Measurements from ENCODE around the gene ULK3. TPM values are rescaled to one million over a fixed set of nuclear protein-coding genes. Genes with fewer than 3 reads are reported as not detected.

The ULK3 gene
- total RNA-seq, 1 experiment from 2014 or later, result 15.1 TPM

DNA sequence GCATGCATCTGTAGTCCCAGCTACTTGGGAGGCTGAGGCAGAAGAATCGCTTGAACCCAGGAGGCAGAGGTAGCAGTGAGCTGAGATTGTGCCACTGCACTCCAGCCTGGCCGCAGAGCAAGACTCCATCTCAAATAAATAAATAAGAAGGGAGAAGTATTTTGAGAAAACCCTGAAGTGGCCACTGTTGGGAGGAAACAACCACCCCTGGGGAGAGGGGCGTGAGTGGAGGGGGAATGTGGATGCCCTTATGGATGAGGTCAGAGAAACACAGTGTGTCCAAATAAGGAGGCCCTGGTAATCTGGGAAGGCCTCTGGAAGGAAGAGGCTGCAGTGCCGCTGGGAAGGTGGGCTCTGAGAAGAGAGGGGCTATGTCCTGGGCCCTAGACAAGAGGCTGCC, 20.7 kb downstream of the ULK3 start:
- no peak for DNase-seq (ENCODE audit: low read depth)

DNA sequence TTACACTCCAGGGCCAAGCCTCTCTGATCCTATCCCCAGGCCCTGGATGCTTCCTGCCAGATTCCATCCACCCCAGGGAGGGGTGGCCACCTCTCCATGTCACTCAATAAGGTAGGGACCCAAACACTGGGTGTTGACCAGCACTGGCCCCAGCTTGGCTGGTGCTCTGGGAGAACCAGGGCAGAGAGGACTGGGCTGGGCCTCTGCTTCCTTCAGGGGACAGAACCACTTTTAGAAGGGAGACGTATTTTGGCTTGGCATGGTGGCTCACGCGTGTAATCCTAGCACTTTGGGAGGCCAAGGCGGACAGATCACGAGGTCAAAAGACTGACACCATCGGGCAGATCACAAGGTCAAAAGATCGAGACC, 21.2 kb downstream of the ULK3 start:
- no peak for DNase-seq (ENCODE audit: low read depth)

DNA sequence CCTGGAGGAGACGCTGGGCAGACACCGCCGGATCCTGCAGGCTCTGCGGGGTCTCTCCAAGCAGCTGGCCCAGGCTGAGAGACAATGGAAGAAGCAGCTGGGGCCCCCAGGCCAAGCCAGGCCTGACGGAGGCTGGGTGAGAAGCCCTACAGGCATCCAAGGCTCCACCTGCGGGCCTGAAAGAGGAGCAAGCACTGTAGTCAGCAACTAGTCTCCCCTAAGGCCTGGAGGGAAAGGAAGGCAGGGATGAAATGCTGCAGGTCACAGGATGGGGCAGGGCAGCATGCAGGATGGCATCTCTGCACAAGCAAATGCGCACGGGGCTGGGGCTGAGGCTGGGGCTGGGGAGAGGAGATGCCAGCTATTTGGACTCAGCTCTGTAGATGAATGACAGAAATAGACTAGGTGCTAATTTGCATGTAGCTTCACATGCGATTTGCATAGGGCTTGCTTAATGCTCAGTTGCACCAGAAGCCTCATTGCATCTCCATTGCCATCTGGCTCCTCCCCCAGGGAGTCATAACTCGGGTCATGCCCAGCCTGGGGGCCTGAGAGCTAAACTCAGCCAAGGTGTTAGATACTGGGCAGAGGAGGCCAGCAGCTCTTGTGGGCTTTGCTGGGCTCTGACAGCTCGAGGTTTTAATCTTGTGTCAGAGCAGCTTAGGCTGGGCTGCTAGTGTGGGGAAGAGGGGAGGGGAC, 21.7 kb downstream of the ULK3 start:
- DNase-seq (ENCODE audit: low read depth), result peak; percentile 26

DNA sequence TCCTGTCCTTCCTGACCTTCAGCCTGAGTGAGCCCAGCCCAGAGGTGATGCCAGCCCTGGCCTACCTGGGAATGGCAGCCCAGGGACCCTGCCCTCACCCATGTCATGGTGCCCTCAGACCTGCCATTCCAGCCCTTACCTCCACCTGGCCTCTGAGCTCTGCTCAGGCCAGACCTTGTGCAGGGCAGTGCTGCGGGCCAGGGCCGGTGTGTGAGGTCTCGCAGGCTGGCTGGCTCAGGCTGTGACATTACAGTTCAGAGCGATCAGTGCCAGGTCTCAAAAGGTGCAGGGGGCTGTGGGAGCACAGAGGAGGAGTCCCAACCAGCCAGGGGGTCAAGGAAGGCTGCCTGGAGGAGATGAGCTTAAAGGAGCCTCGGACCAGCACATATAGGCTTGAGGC, 22.9 kb downstream of the ULK3 start:
- DNase-seq (ENCODE audit: low read depth), result no peak

DNA sequence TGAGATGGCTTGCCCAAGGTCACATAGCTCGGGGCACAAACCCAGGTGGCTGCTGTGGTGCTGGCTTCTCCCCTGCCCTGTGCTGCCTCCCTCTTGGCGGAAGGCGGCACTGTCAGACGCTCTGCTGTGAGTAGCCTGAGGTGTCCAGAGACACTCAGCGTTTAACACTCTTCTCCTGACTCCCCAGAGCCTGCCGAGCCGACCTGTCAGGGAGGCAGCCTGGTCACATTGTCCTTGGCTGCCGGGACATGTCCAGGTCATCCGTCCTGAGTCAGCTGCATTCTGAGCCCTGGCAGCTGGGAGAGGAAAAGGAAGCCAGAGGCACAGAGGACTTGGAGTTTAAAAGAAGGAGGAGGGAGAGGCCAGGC, 25.6 kb downstream of the ULK3 start:
- DNase-seq (ENCODE audit: low read depth), result peak; percentile 47

DNA sequence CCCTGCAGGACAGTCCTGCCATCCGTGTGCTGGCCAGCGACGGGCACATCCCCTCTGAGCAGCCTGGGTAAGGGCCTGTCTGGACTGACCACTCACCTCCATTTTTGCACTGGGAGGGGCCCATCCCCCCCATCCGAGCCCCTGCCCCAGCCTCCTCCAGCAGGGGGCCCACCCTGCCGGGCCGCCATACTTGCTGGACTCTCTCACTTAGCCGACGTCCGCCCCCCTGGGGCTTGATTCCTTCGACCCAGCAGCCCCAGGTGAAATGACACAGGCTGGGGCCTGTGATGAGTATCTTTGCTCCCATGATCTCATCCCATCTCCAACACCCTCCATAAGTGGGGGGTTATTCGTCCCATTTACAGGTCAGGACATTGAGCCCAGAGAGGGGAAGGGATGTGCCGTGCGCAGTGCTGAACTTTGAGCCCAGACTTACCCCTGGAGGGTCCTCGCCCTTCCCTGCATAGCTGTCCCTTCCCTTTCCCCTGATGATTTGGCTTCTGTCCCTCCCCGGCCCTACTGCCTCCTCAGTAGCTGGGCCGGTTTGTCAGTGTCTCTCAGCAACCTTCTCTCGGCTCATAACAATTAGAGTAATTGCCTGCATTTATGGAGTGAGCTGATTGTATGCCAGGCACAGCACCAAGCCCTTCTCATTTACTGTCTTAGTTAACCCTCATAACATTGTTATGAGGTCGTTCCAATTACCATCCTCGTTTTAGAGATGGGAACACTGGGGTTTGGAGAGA, 26.2 kb downstream of the ULK3 start:
- DNase-seq (ENCODE audit: low read depth), result no peak

DNA sequence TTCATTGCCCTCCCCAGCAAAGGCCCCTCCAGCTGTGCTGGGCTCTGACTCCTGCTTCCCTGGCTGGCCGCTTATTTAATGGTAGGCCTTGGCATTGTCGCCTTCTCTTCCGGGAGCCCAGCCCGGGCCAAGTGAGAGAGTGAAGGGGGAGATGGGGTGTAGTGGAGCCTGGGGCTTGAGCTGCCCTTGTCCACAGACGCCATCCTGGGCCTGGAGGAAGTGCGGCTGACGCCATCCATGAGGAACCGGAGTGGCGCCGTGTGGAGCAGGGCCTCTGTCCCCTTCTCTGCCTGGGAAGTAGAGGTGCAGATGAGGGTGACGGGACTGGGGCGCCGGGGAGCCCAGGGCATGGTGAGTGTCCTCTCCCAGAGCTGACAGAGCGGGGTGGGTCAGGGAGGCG, 27.0 kb downstream of the ULK3 start:
- no peak for DNase-seq (ENCODE audit: low read depth)

DNA sequence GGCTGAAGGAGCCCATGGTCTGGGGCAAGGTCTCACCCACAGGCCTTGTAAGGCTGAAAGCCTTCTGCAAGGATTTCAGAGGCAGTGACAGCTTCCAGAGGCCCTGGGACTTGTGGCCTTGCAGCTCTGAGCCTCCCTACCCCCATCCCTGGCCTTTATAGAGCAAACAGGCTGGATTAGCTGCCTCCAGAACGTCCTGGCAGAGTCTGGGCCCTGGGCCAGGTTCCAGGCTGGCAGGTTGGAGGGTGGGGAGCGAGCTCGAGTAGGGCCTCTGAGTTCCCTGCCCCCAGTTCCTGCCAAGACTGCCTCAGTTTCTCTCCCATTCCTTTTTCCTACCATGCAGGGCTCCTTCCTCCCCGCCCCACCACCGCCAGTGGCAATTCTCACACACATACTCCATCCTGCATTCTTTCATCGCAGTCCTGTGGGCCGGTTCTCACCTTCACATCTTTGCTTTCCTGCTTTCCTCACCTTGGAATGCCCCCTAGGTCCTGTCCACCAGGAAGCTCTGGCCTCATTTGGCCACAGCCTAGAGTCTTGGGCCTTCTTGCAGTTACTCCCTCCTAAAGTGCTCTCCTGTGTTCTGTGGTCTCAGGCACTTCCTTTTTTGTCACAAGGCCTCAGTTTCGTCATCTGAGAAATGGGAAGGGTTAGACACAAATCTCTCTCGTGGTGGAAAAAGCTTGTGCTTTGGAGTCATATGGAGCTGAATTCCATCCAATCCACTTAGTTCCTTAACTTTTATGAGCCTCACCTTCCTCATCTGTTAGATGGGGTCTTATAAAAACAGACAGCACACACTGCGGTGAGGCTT, 27.6 kb downstream of the ULK3 start:
- no peak for DNase-seq (ENCODE audit: low read depth)

DNA sequence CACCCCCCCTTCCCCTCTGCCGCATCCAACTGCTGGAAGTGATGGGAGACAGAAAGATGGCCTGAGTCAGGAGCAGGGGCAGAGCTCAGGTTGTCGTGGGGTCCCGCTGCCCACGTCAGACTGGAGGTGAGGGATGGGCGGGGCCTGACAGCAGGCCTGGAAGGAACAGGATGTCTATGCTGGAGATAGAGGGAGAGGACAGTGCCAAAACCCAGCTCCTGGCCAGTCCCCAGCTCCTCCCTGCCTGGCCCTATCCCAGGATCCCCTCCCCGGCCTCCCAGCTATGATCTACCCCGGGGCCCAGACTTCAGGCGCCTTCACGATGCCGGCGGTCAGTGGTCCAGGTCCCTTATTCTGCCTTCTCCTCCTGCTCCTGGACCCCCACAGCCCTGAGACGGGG, 30.4 kb downstream of the ULK3 start, which contains the start of gene LMAN1L:
LMAN1L (plus strand) TSS at position 303 of the 400 bp plus-strand sequence; CDS start at position 323, 20 bp downstream.
- DNase-seq (ENCODE audit: low read depth), result no peak

DNA sequence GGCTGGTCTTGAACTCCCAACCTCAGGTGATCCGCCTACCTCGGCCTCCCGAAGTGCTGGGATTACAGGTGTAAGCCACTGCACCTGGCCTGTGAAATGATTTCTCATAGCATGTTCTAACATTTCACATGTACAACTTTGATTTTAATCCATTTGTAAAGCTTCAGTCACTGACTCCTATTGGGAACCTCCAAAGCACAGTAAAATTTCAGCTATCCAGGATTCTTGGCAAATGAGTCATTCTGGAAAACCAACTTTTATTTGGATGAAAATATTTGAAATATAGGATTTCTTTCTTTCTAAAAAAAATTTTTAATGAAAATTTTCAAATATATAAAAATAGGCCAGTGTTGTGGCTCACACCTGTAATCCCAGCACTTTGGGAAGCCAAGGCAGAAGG, 33.0 kb downstream of the ULK3 start:
- peak; percentile 34 for DNase-seq (ENCODE audit: low read depth)

DNA sequence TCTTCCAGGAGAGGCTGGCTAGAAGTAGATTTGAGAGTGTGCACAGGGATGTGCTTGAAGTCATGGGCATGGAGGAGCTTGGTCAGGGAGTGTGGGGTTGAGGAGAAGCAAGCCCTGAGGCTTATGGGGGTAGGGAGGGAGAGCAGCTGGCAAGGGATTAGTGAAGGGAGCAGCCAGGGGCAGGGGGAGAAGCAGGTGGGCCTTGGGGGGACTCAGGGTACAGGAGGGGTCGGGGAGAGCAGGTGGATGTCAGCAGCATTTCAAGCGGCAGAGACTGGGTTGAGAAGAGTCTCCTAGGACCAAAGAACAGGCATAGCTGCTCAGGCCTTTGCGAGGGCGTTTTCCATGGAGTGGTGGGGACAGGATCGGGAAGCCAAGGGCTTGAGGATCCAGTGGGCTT, 33.7 kb downstream of the ULK3 start:
- DNase-seq (ENCODE audit: low read depth), result no peak

DNA sequence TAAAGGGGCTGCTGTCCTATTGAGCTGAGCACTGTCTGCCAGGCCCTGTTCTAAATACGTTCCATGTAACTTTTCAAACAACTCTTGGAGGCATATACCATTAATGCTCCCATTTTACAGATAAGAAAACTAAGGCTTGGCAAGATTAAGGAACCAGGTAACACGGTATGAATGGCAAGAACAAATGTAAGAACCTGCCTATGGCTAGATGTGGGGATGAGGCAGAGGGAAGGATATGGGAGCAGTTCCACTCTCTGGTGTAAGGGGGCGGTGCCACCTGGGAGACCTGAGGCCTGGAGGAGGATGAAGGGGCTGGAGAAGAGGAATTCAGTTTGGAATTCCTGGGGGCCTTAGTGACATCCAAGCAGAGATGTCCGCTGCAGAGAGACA, 34.1 kb downstream of the ULK3 start:
- DNase-seq (ENCODE audit: low read depth), result no peak

DNA sequence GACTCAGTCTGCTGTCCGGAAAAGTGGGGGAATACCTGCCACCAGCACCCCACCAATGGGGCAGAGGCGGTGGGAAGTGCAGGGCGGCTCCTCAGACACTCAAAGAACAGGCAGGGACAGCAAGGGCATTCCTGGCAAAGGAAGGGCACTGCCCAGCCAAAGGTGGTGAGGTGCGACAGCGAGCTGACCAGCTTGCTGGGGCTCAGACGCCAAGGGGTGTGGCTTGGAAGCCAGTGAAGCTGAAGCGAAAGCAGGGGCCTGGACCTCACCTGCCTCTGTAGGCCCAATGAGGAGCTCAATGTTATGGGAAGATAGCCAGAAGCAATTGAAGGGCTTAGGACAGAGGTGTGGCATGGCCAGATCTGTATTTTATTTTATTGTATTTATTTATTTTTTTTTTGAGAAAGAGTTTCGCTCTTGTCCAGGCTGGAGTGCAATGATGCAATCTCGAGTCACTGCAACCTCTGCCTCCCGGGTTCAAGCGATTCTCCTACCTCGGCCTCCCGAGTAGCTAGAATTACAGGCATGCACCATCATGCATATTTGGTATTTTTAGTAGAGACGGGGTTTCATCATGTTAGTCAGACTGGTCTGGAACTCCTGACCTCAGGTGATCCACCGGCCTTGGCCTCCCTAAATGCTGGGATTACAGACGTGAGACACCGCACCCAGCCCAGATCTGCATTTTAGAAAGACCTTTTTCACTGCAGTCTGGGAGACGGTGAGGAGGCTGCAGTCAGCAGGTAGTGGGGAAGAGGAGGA, 34.7 kb downstream of the ULK3 start:
- DNase-seq (ENCODE audit: low read depth), result no peak

DNA sequence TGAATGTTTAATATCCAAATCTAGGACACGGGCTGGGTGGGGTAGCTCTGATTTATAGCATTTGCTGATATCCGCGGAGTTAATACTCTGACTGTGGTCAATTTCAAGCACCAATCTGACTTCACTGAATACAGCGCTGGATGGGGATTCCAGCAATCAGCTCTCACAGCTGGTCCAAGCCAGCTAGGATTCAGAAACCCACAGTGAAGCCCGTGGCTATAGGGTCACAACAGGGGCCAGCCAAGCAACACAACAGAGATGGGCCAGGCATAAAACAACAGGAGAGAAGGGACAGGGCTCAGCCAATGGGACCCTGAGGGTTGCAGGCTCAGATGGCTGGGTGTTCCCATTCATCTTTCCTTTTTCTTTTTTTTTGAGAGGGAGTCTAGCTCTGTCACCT, 35.7 kb downstream of the ULK3 start:
- DNase-seq (ENCODE audit: low read depth), result peak; percentile 29

DNA sequence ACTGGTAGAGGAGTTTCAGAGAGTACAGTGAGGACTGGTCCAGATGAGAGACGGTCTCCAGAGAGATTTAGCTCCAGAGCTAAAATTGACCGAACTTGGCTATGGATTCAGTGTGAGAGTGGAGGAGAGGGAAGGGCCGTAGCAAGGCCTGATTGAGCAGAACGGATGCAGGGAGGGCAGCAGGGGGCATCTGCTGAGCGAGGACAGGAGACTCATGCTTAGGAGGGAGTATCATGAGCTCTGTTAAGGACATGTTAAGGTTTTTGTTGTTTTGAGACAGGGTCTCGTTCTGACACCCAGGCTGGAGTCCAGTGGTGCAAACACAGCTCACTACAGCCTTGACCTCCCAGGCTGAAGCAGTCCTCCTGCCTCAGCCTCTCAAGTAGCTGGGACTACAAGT, 38.0 kb downstream of the ULK3 start:
- DNase-seq (ENCODE audit: low read depth), result no peak

DNA sequence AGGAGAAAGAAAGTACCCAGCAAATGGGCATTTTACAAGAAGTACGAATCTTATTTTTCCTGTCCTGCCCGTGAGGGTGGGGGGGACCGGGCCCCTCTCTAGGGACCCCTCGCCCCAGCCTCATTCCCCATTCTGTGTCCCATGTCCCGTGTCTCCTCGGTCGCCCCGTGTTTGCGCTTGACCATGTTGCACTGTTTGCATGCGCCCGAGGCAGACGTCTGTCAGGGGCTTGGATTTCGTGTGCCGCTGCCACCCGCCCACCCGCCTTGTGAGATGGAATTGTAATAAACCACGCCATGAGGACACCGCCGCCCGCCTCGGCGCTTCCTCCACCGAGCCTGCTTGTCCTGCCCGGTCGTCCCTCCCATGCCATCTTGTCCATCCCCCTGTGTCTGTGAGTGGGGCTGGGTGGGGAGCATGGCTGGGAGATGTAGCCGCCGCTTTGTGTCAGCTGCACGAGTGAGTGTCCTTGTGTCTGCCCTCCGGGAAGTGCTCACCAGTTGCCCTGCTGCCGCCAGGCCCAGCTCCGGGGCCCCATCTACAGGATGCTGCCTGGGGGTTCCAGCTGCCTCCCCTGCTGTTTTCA, 40.0 kb downstream of the ULK3 start:
- no peak for DNase-seq (ENCODE audit: low read depth)

DNA sequence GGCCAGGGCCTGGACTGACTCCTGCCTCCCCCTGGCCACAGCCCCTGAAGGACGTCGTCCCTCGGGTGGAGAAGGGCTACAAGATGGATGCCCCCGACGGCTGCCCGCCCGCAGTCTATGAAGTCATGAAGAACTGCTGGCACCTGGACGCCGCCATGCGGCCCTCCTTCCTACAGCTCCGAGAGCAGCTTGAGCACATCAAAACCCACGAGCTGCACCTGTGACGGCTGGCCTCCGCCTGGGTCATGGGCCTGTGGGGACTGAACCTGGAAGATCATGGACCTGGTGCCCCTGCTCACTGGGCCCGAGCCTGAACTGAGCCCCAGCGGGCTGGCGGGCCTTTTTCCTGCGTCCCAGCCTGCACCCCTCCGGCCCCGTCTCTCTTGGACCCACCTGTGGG, 40.7 kb downstream of the ULK3 start:
- no peak for DNase-seq (ENCODE audit: low read depth)

DNA sequence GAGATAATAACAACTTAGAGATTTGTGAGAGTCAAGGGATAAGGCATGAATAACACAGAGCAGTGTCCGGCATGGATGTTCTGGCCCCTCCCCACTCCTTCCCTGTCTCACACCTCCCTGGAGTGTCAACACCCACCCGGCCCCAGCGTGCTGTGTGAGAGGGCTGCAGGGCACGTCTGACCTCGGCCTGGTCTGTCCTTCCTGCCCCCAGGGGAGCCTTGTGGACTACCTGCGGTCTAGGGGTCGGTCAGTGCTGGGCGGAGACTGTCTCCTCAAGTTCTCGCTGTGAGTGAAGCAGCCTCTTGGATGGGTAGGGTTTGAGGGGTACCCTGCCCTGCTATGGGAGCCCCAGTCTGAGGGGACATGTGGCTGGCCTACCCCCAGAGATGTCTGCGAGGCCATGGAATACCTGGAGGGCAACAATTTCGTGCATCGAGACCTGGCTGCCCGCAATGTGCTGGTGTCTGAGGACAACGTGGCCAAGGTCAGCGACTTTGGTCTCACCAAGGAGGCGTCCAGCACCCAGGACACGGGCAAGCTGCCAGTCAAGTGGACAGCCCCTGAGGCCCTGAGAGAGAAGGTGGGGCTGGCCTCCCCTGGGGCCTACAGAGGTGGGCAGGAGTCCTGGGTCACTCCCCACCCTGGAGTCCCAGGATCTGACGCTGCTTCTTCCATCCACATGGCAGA, 41.5 kb downstream of the ULK3 start:
- DNase-seq (ENCODE audit: low read depth), result no peak

DNA sequence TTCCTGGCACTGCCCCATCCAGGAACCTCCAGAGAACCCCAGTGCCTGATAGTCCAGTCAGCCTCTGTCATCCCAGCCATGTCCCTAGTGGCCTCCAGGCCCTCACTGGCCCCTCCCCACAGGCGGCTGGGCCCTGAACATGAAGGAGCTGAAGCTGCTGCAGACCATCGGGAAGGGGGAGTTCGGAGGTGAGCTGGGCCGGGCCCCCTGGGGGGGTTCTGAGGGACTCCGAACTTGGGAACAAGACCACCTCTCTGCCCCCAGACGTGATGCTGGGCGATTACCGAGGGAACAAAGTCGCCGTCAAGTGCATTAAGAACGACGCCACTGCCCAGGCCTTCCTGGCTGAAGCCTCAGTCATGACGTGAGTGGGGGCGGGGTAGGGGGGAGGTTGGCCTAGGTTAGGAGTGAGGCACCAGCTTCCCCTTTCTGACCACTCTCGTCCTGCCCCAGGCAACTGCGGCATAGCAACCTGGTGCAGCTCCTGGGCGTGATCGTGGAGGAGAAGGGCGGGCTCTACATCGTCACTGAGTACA, 42.3 kb downstream of the ULK3 start:
- DNase-seq (ENCODE audit: low read depth), result no peak

DNA sequence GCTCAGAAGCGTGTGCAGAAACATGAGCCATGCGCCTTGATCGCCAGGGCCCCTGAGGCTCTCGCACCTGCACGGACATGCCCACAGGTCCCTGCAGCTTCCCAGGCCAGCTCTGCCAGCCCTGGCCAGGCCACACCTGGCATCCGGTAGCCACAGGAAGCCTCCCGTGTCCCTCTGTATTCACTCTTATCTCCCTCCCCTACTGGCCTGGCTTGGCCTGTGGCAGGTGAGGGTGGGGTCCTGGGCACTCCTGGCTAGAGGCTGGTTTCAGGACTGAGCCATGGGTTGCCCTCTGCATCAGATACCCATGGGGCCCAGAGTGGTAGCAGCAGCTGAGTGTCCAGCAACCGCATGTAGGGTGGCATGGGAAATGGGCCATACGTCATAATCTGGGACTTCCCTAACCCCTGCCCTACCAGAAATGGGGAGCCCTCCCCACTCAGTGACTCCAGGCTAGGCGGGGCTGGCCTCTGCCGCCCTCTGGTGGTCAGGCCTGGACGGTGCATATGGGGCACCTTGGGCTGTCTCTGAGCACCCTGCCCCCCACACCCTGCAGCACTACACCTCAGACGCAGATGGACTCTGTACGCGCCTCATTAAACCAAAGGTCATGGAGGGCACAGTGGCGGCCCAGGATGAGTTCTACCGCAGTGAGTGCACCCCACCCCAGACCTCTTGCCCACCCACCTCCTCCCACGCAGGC, 42.9 kb downstream of the ULK3 start:
- DNase-seq (ENCODE audit: low read depth), result peak; percentile 67

Data from RPMI7951 (cell line).